ENCODE results near the gene CRCP.

- TF ChIP-seq CTCF (IDR thresholded peaks at IDR 0.05; ENCODE audit: insufficient read depth, low read length) (no peak), POLR2AphosphoS5 (IDR thresholded peaks at IDR 0.05; ENCODE audit: low read depth) (no peak), GABPA (IDR thresholded peaks at IDR 0.05; ENCODE audit: low read depth) (no peak)
Measured at GRCh38 chr7:66100408-66101050, 14.1 kb upstream of the CRCP start.
